ENCODE results near the gene COL24A1. TPM values are rescaled to one million over a fixed set of nuclear protein-coding genes. Genes with fewer than 3 reads are reported as not detected.

COL24A1 gene
- total and polyA plus RNA-seq, 2 donors (not counting 3 experiments of a cell fraction or from before 2014, with no cell fraction given), result 0.03 TPM; not detected in 1

- Histone ChIP-seq H3K79me2 (ENCODE audit: control insufficient read depth, insufficient read depth, low read length) (peaks cover 21% of the 10 kb centered on the region), H3K9ac (replicated peaks; ENCODE audit: extremely low read depth, insufficient read depth, low read length) (peak overlapping the region; percentile 6), H3K9me1 (replicated peaks; ENCODE audit: control insufficient read depth, extremely low read depth, insufficient read depth, low read length) (peaks cover 4% of the 10 kb centered on the region), H4K20me1 (replicated peaks; ENCODE audit: control insufficient read depth, extremely low read depth, insufficient read depth, low read length) (no peaks in the 10 kb centered on the region), H3K4me1 (ENCODE audit: control insufficient read depth, extremely low read depth, insufficient read depth, low read length) (peaks cover 7% of the 10 kb centered on the region), H3K4me2 (ENCODE audit: insufficient read depth, low read length) (no peak overlapping the region), H3K27ac (ENCODE audit: insufficient read depth, low read depth, low read length) (peak overlapping the region; percentile 38), H3K9me3 (replicated peaks; ENCODE audit: control insufficient read depth, insufficient read depth, low read length) (no peaks in the 10 kb centered on the region), H3K4me3 (replicated peaks in 1 of 3; ENCODE audit: insufficient read depth in 1 of 3, low read depth in 1 of 3, low read length in 3 of 3) (no peak overlapping the region), H3K27me3 (ENCODE audit: control insufficient read depth in 2 of 2, insufficient read depth in 2 of 2, low read length in 2 of 2) (no peaks in the 10 kb centered on the region), H2AFZ (ENCODE audit: low read depth, low read length) (no peak overlapping the region), H3K36me3 (ENCODE audit: control insufficient read depth in 2 of 2, extremely low read depth in 1 of 2, insufficient read depth in 2 of 2, low read length in 2 of 2) (peaks cover 0 to 2% of the 10 kb centered on the region in 2 experiments)
- ChIA-PET POLR2A (interaction anchor here (0.5 to 3.9 kb wide), 4 partner anchors 25 to 435 kb away, joined by 3 to 66 read pairs (median 4); no protein-coding TSS in a partner anchor), CTCF (interaction anchor here (0.6 to 5.5 kb wide), 76 partner anchors 9 to 748 kb away, joined by 3 to 191 read pairs (median 6); partner anchors contain the start of genes BCL10, C1orf52, CCN1 and DDAH1)
- peak; percentile 60 for DNase-seq (ENCODE audit: low read depth, low spot score)
- BruUV-seq (replicated peaks), result no TSS peak
- intact Hi-C loops (cut with micrococcal nuclease), result loop anchor here (1.0 to 10.0 kb wide), 9 partner anchors 80 to 586 kb away; no protein-coding TSS in a partner anchor
- TF ChIP-seq, protein P1, sequence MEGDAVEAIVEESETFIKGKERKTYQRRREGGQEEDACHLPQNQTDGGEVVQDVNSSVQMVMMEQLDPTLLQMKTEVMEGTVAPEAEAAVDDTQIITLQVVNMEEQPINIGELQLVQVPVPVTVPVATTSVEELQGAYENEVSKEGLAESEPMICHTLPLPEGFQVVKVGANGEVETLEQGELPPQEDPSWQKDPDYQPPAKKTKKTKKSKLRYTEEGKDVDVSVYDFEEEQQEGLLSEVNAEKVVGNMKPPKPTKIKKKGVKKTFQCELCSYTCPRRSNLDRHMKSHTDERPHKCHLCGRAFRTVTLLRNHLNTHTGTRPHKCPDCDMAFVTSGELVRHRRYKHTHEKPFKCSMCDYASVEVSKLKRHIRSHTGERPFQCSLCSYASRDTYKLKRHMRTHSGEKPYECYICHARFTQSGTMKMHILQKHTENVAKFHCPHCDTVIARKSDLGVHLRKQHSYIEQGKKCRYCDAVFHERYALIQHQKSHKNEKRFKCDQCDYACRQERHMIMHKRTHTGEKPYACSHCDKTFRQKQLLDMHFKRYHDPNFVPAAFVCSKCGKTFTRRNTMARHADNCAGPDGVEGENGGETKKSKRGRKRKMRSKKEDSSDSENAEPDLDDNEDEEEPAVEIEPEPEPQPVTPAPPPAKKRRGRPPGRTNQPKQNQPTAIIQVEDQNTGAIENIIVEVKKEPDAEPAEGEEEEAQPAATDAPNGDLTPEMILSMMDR (IDR thresholded peaks at IDR 0.05; ENCODE audit: extremely low read depth in 1 of 2, insufficient read depth in 1 of 2, low read depth in 1 of 2, low read length in 2 of 2), result peak; percentile 22 to 26
- TF ChIP-seq EZH2 (IDR thresholded peaks at IDR 0.05; ENCODE audit: borderline replicate concordance, low read depth, low read length, severe bottlenecking), result no peak
- dilution Hi-C loops (cut with MboI; ENCODE audit: extremely low pct_ligation_motif_present, low sequenced_read_pairs), result loop anchor here (25.0 kb wide), 1 partner anchor 381 kb away; no protein-coding TSS in a partner anchor
- peak; percentile 64 for FAIRE-seq
These were observed 463.8 kb downstream of the COL24A1 start for GRCh38 chr1:85692730-85693314.

Measured in endothelial cell of umbilical vein (primary cell).